CD4-positive, alpha-beta T cell treated with Interleukin-12 subunit alpha and Interleukin-12 subunit beta, for 1 hour (primary cell): ENCODE data around the gene GCNT2.
"Not testable (repeated sequence)": the region's sequence is repeated elsewhere in the genome, so short reads cannot be mapped to it uniquely, and the experiment has no call there.

Source experiments
- DNase-seq: peaks from one replicate; pipeline ENCODE4 v3.0.0-alpha.2; 2020

GCNT2 gene

GRCh38 chr6:10553871-10554270 lies 32.7 kb downstream of the GCNT2 start:
- no peak for DNase-seq

- no peak for DNase-seq
Measured at GRCh38 chr6:10554826-10555225, 33.7 kb downstream of the GCNT2 start.

GRCh38 chr6:10555625-10556309 lies 34.6 kb downstream of the GCNT2 start:
- no peak for DNase-seq

GRCh38 chr6:10556589-10556988 lies 35.4 kb downstream of the GCNT2 start:
- no peak for DNase-seq

- no peak for DNase-seq
Measured at GRCh38 chr6:10556992-10557391, 35.8 kb downstream of the GCNT2 start.

- DNase-seq = no peak
Measured at GRCh38 chr6:10557913-10558312, 36.8 kb downstream of the GCNT2 start.

GRCh38 chr6:10558565-10558964 lies 37.4 kb downstream of the GCNT2 start:
- no peak for DNase-seq

- no peak for DNase-seq
Measured at GRCh38 chr6:10559522-10560152, 38.5 kb downstream of the GCNT2 start.

- DNase-seq = no peak
Measured at GRCh38 chr6:10561611-10562199, 40.6 kb downstream of the GCNT2 start.

- DNase-seq = no peak
Measured at GRCh38 chr6:10564975-10565673, 44.0 kb downstream of the GCNT2 start.

- DNase-seq = no peak
Measured at GRCh38 chr6:10565913-10566312, 44.8 kb downstream of the GCNT2 start.

GRCh38 chr6:10567256-10568026 lies 46.3 kb downstream of the GCNT2 start:
- no peak for DNase-seq

- no peak for DNase-seq
Measured at GRCh38 chr6:10569392-10570127, 48.4 kb downstream of the GCNT2 start.

GRCh38 chr6:10575519-10575918 lies 54.4 kb downstream of the GCNT2 start:
- not testable (repeated sequence) for DNase-seq

GRCh38 chr6:10576226-10576625 lies 55.1 kb downstream of the GCNT2 start:
- no peak for DNase-seq

GRCh38 chr6:10577112-10577511 lies 56.0 kb downstream of the GCNT2 start:
- DNase-seq = no peak

- DNase-seq = no peak
Measured at GRCh38 chr6:10578723-10579122, 57.6 kb downstream of the GCNT2 start.

GRCh38 chr6:10579803-10580202 lies 58.7 kb downstream of the GCNT2 start:
- no peak for DNase-seq

GRCh38 chr6:10580570-10580969 lies 59.4 kb downstream of the GCNT2 start:
- DNase-seq = no peak

GRCh38 chr6:10581402-10581801 lies 60.3 kb downstream of the GCNT2 start:
- DNase-seq = not testable (repeated sequence)

GRCh38 chr6:10582774-10583508 lies 61.8 kb downstream of the GCNT2 start:
- no peak for DNase-seq

- DNase-seq = no peak
Measured at GRCh38 chr6:10583509-10583901, 62.4 kb downstream of the GCNT2 start.
